Measurements from ENCODE around the gene TRERF1. TPM values are rescaled to one million over a fixed set of nuclear protein-coding genes. Genes with fewer than 3 reads are reported as not detected.

TRERF1 gene
- total RNA-seq, 4 donors from 2014 or later, result 0.47 to 0.87 (median 0.50) TPM

DNA sequence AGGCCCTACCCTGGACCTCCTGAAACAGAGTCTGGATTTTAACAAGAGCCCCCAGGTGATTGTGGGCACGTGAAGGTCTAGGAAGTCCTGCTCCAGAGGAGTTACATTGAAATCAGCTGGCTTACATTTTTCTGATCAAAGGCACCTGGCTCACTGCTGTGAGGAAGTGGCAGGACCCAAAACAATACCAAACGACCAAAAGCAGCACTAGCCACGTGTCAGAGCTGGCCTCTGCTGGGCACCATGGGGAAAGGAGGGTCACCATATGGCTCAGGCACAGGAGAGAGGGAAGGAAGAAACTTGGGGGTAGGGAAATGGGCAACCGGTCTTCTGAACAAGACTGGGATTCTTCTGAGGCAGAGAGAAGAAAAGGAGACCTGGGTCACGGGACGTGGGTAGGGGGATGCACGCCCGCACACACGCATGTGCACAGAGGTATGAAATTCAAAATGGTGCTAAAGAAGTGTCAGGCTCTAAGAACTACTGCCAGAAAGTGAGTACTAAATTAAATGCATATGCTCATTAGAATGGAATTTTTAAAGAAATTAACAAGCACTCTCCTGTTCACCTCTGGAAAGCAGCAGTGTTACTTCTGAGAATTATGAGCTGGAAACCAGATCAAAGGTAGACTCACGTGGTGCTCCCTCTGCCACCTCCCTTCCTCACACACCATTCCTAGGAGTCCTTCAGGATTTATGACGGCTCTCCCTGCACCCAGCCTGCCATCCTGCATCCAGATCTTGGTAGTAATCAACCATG is 113.6 kb downstream of the TRERF1 start:
- in situ Hi-C loops (cut with MboI; ENCODE audit: low sequenced_read_pairs in 4 of 4), result no loop called here
- Histone ChIP-seq H3K9me3 (no peaks in the 10 kb centered on the region), H3K4me3 (no peak overlapping the region)

DNA sequence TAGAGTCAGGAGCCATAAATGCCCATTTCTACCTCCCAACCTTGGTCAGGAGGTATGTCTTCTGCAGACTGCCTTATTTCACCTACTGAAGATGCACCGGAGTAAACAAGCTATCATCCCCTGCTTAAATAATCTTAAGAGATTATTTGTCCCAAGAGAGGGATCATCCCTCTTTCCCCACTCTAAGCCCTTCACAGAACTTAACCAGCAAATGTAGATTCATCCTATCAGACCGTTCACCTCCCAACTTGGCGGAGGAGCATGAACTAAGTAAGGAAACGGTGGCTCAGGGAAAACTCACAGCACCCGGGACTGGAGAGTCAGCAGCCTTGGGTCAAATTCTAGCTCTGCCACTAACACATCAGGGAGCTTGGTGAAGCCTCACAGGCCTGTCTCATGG is 115.3 kb downstream of the TRERF1 start:
- DNase-seq (no peak), ATAC-seq (no peak)
- in situ Hi-C loops (cut with MboI; ENCODE audit: low sequenced_read_pairs in 4 of 4), result no loop called here
- Histone ChIP-seq H3K4me3 (no peak overlapping the region), H3K27ac (no peak overlapping the region), H3K4me1 (no peaks in the 10 kb centered on the region), H3K9me3 (no peaks in the 10 kb centered on the region), H3K27me3 (no peaks in the 10 kb centered on the region), H3K36me3 (no peaks in the 10 kb centered on the region)
- TF ChIP-seq, protein P1, sequence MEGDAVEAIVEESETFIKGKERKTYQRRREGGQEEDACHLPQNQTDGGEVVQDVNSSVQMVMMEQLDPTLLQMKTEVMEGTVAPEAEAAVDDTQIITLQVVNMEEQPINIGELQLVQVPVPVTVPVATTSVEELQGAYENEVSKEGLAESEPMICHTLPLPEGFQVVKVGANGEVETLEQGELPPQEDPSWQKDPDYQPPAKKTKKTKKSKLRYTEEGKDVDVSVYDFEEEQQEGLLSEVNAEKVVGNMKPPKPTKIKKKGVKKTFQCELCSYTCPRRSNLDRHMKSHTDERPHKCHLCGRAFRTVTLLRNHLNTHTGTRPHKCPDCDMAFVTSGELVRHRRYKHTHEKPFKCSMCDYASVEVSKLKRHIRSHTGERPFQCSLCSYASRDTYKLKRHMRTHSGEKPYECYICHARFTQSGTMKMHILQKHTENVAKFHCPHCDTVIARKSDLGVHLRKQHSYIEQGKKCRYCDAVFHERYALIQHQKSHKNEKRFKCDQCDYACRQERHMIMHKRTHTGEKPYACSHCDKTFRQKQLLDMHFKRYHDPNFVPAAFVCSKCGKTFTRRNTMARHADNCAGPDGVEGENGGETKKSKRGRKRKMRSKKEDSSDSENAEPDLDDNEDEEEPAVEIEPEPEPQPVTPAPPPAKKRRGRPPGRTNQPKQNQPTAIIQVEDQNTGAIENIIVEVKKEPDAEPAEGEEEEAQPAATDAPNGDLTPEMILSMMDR (IDR thresholded peaks at IDR 0.05 in 4 of 5, conservative IDR thresholded peaks at IDR 0.05 in 1 of 5), result no peak
- TF ChIP-seq POLR2A (IDR thresholded peaks at IDR 0.05), result no peak
- intact Hi-C loops (cut with DNase I; ENCODE audit: low total_unique reads), result no loop called here

More for the DNA sequence above, 113.6 kb downstream of the TRERF1 start:
- Histone ChIP-seq H3K4me1 (no peaks in the 10 kb centered on the region), H3K27me3 (no peaks in the 10 kb centered on the region), H3K27ac (no peak overlapping the region), H3K36me3 (no peaks in the 10 kb centered on the region)
- no peak for ATAC-seq
- TF ChIP-seq, protein P1 (IDR thresholded peaks at IDR 0.05 in 4 of 5, conservative IDR thresholded peaks at IDR 0.05 in 1 of 5), result no peak
- TF ChIP-seq POLR2A (IDR thresholded peaks at IDR 0.05), result no peak
- intact Hi-C loops (cut with DNase I; ENCODE audit: low total_unique reads), result no loop called here
- DNase-seq, result no peak

DNA sequence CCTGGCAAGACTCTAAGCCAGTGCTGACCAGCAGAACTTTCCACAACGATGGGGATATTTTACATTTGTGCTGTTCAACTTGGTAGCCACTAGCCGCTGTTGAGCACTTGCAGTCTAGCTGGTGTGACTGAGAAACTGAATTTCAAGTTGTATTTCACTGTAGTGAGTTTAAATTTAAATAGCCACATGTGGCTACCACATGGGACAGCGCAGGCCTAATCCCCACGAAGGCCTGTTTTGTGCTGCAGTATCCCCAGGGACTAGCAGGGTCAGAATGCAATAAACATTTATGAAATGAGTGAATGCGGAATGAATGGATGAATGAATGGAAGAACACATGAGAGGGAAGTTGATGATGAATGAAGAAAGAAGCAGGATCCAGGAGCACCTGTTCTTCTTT is 115.8 kb downstream of the TRERF1 start:
- no peaks in the 10 kb centered on the region for H3K4me1 ChIP-seq
- no peaks in the 10 kb centered on the region for H3K9me3 ChIP-seq
- TF ChIP-seq, protein P1 (IDR thresholded peaks at IDR 0.05 in 4 of 5, conservative IDR thresholded peaks at IDR 0.05 in 1 of 5), result no peak
- TF ChIP-seq POLR2A (IDR thresholded peaks at IDR 0.05), result no peak
- in situ Hi-C loops (cut with MboI; ENCODE audit: low sequenced_read_pairs in 4 of 4) (no loop called here), intact Hi-C loops (cut with DNase I; ENCODE audit: low total_unique reads) (no loop called here)
- H3K4me3 ChIP-seq, result no peak overlapping the region
- H3K36me3 ChIP-seq, result no peaks in the 10 kb centered on the region
- no peaks in the 10 kb centered on the region for H3K27me3 ChIP-seq
- DNase-seq, result no peak
- no peak overlapping the region for H3K27ac ChIP-seq
- no peak for ATAC-seq

DNA sequence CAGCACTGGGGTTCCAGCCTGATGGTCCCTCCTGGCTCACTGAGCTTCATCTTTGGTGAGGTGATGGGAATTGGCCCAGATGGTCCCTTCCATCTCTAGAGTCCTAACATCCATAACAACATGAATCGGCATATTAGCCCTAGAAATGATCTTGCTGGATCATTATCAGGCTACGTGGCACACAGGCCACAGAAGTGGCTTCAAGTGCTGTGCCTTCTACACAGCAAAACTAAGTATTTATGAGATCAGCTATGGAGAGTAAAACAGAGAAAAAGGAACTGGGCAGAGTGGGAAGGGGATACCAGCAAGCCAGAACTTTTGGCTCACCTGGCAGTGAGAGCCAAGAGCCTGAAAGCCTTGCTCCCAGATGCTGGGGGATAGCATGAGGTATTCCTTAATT is 116.9 kb downstream of the TRERF1 start:
- H3K4me1 ChIP-seq, result no peaks in the 10 kb centered on the region
- H3K9me3 ChIP-seq, result no peaks in the 10 kb centered on the region
- no peak overlapping the region for H3K4me3 ChIP-seq
- H3K36me3 ChIP-seq, result no peaks in the 10 kb centered on the region
- in situ Hi-C loops (cut with MboI; ENCODE audit: low sequenced_read_pairs in 4 of 4), result no loop called here
- H3K27ac ChIP-seq, result no peak overlapping the region
- no peak for DNase-seq
- intact Hi-C loops (cut with DNase I; ENCODE audit: low total_unique reads), result no loop called here
- no peak for ATAC-seq
- no peaks in the 10 kb centered on the region for H3K27me3 ChIP-seq
- no peak for TF ChIP-seq POLR2A (IDR thresholded peaks at IDR 0.05)
- TF ChIP-seq, protein P1 (IDR thresholded peaks at IDR 0.05 in 4 of 5, conservative IDR thresholded peaks at IDR 0.05 in 1 of 5), result no peak

DNA sequence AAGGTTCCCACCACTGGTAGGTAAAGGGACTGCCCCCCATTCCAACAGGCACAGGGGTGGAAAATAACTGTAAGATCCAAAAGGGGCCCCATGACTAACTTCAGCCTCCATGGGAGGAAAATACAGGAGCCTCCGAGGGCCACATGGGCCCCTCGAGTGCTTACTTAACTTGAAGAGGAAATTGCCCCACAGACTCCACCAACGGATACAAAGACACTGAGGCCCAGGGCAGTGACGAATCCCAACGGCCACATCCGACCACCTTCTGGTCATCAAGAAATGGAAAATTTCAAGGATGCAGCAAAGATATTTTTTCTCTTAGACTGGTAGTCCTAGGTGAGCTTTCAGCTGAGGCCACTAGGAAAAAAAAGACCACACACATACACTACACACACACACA is 118.1 kb downstream of the TRERF1 start:
- no peak for TF ChIP-seq POLR2A (IDR thresholded peaks at IDR 0.05)
- TF ChIP-seq, protein P1 (IDR thresholded peaks at IDR 0.05 in 4 of 5, conservative IDR thresholded peaks at IDR 0.05 in 1 of 5), result no peak
- Histone ChIP-seq H3K27me3 (no peaks in the 10 kb centered on the region), H3K27ac (no peak overlapping the region), H3K9me3 (no peaks in the 10 kb centered on the region), H3K4me1 (no peaks in the 10 kb centered on the region), H3K36me3 (no peaks in the 10 kb centered on the region), H3K4me3 (no peak overlapping the region)
- no peak for DNase-seq
- in situ Hi-C loops (cut with MboI; ENCODE audit: low sequenced_read_pairs in 4 of 4), result no loop called here
- intact Hi-C loops (cut with DNase I; ENCODE audit: low total_unique reads), result no loop called here
- ATAC-seq, result no peak

Data from gastrocnemius medialis (tissue), 4 donors.